AG09309 (cell line): ENCODE measurements around the gene SUPV3L1.

Experiments used
- DNase-seq: peaks from one replicate; pipeline ENCODE4 v3.0.0-alpha.2; 2010; ENCODE audit warnings: low read depth
- H3K4me3 ChIP-seq: 2 replicates; pipeline ENCODE4 v1.5.1; 2011; ENCODE audit warnings: mild to moderate bottlenecking, low read depth, low read length, moderate library complexity; ENCODE audit not compliant: control insufficient read depth
- CTCF ChIP-seq: IDR thresholded peaks from 2 replicates; pipeline ENCODE4 v1.5.1; 2011; ENCODE audit warnings: mild to moderate bottlenecking, low read depth, low read length, inconsistent platforms; ENCODE audit not compliant: insufficient read depth, control insufficient read depth; ENCODE audit errors: missing control alignments

Gene SUPV3L1

GRCh38 chr10:69186524-69186923 is 6.5 kb downstream of the SUPV3L1 start:
- no peak for TF ChIP-seq CTCF
- no peak overlapping the region for H3K4me3 ChIP-seq
- no peak for DNase-seq

GRCh38 chr10:69201045-69201444 is 21.0 kb downstream of the SUPV3L1 start:
- no peak for DNase-seq
- no peak for TF ChIP-seq CTCF

GRCh38 chr10:69202332-69202731 is 22.3 kb downstream of the SUPV3L1 start:
- peak; percentile 35 for DNase-seq
- no peak for TF ChIP-seq CTCF
- H3K4me3 ChIP-seq, result no peak overlapping the region

More at GRCh38 chr10:69201045-69201444, 21.0 kb downstream of the SUPV3L1 start:
- no peak overlapping the region for H3K4me3 ChIP-seq

GRCh38 chr10:69208761-69209160 is 28.7 kb downstream of the SUPV3L1 start:
- no peak overlapping the region for H3K4me3 ChIP-seq
- TF ChIP-seq CTCF, result no peak
- no peak for DNase-seq

- DNase-seq, result no peak
- no peak overlapping the region for H3K4me3 ChIP-seq
- no peak for TF ChIP-seq CTCF
Measured at GRCh38 chr10:69209787-69210484, 29.9 kb downstream of the SUPV3L1 start.

- no peak for TF ChIP-seq CTCF
- DNase-seq, result no peak
- no peak overlapping the region for H3K4me3 ChIP-seq
Measured at GRCh38 chr10:69211104-69211503, 31.1 kb downstream of the SUPV3L1 start.

- no peak for TF ChIP-seq CTCF
- H3K4me3 ChIP-seq, result no peak overlapping the region
- DNase-seq, result no peak
Measured at GRCh38 chr10:69211524-69211923, 31.5 kb downstream of the SUPV3L1 start.
